Amniotic stem cell (primary cell): ENCODE data around the gene STX8.
"Not testable (repeated sequence)": the region's sequence is repeated elsewhere in the genome, so short reads cannot be mapped to it uniquely, and the experiment has no call there.

Experiments used
- DNase-seq: peaks from one replicate; lab custom pipeline; 2025; lab: John Stamatoyannopoulos, UW

The STX8 gene

DNA sequence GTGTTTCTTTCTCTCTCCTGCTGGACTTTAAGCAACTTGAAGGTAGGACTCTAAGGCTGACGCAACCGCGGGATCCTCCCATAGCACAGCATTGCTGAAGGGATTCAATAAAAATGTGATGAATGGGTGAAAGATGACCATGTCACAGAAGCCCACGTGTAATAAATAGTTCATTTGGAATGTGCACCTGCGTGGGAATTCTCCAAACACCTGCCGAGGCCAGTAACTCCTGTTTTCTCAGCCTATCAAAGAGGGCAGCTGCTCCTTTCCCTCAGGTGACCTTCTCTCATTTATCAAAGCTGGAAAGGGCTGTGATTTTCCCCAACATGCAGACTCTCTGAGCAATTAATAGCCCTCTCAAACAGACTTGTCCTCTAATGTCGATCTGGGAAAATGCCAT lies 235.7 kb downstream of the STX8 start:
- no peak for DNase-seq

GRCh38 chr17:9339482-9339881 lies 236.1 kb downstream of the STX8 start:
- DNase-seq = not testable (repeated sequence)

GRCh38 chr17:9336817-9337216 lies 238.8 kb downstream of the STX8 start:
- DNase-seq = no peak

GRCh38 chr17:9334536-9335446 lies 240.8 kb downstream of the STX8 start:
- DNase-seq = no peak

GRCh38 chr17:9332132-9332494 lies 243.5 kb downstream of the STX8 start:
- DNase-seq = no peak

DNA sequence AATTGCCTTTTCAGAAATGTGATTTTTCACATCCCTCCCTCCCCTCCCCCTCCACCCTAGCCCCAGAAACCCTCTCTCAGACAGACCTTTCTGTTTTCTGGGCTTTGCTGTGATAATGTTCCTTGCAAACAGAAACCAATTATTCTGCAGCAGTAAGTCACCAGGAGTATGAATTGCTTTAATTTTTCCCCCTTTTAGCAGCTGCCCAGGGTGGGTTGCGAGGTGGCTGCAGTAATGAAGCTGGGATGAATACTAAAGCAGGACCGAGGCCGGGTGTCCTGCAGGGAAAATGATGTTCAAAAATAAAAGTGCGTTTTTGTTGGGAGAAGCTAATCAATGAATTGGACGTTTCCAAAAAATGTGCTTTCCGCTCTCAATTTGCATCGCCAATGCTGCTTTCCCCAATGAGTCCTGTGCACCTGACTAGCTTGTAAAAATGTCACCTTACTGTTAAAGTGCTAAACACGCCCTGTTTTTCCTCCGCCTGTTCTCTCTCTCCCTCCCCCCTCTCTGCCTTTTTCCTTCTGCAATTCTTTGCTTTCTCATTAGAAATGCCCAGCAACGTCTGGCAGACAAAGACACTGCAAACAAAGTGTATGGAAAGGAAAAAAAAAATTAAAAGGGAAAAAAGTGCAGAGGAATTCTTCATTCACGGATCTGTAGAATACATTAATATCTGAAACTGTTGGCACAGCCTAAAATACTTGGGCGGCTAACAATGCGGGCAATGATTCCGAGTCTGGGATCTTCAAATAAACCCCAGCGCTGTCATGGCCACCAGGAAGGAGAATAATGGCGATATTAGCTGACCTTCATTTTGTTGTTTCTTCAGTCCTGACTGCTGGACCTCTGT lies 244.1 kb downstream of the STX8 start:
- DNase-seq = no peak

- DNase-seq = no peak
Observed at GRCh38 chr17:9330611-9331271, 244.9 kb downstream of the STX8 start.

DNA sequence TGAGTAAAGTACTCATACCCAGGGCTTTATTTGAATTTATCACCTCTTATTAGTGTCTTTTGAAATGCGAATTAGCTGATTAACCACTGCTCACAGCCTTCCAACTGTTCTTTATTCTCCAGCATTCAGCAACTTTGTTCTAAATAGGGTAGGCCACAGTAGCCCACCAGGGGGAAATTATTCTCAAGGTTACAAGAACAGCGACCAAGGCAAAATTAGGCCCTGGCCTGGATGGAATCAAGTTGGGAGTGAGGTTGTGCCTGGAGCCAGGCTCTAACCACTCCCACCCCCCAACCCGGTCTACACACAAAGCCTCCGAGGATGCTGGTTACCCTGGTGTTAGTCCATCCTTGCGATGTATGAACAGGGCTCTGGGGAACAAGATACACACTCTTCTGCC lies 245.5 kb downstream of the STX8 start:
- DNase-seq = no peak

- DNase-seq = no peak
Observed at GRCh38 chr17:9329251-9329921, 246.2 kb downstream of the STX8 start.

DNA sequence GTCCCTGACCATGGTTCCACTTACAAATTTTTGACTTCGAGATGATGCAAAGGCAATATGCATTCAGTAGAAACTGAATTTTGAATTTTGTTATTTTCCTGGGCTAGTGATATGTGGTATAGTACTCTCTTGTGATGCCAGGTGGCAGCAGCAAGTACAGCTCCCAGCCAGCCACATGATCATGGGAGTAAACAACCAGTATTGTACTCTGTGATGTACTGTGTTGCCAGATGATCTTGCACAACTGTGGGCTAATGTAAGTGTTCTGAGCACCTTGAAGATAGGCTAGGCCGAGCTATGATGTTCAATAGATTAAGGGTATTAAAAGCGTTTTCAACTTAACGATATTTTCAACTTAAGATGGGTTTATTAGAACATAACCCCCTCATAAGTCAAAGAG lies 250.8 kb downstream of the STX8 start:
- no peak for DNase-seq

DNA sequence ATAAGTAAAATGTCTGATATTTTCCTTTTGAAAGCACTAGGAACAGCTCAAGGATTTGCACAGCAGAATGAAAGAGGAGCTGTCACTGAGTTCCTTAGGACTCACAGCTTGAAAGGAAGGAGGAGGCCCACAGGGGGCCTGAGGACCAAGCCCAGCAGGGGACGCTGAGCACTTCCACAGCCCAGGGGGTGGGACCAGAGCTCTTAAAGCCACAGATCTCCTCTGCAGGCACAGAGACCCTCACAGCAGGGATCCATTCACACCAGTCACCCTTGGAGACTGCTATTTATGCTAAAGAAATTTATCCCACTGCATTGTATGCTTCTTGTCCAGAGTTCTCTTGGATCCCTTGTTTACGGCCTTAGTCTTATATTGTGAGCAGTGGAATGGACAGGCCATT lies 253.3 kb downstream of the STX8 start:
- DNase-seq = no peak

DNA sequence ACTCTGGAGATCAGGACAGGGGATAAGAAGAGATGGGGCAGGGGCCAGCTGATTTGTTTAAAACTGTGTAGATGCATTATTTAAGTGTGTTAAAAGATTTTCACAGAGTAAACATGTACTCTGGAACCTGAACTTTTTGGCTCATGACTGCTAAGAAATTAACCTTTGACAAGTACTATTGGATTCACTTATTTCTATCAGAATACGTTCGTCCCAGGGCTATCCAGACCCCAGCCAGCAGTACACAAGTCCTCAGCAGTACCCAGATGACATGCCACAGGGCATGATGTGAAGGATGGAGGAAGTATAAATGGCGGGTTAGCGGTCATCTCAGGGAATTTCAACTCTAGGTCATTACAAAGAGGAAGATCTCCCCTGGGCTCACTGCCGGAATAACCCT lies 253.7 kb downstream of the STX8 start:
- no peak for DNase-seq

DNA sequence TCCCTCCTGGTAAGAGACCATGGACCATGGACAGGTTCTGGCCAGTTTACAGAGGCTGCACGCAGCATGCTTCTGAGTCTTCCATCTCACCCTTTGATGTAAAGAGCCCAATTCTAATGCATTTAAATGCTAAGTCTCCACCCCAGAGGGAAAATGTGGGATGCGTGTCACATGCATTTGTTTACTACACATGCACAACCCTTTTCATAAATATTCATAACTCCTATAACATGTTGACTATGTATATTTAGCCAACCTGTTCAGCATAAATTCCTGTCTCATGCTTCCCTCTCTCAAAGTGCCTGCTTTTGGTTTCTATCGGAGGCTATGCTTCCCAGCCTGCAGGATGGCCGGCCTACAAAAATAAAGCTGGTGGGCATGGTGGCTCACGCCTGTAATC lies 260.3 kb downstream of the STX8 start:
- DNase-seq = no peak

DNA sequence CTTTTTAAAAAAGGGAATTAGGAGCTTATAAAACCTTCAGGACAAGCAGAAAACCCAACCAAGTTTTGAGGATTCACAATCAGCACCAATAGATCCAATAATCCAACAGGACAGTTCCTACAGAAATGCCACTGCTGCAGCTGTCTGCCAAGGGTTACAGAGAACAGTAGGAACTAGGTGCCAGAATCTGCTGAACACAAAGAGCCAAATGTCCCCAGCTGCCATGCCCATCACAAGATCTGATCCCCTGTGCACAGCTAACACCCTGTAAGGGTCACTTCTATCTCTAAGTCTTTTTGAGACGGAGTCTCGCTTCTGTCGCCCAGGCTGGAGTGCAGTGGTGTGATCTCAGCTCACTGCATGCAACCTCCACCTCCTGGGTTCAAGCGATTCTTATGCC lies 262.3 kb downstream of the STX8 start:
- no peak for DNase-seq

DNA sequence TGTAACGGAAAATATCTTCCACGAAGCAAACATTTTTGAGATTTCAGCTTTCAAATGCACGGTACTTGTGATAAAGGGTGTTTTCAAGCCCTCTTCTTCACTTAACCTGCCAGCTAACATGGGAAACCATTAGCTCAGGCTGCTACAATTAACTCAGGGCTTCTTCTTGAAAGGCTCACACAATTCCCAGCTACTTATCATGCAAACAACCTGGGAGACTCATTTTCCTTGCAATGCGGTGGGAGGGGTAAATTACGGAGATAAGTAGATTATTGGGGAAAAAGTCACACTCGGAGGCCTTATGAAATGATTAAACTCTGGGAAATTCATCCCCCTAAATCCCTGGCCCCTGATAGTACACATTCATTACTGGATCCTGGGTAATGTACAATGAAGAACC lies 266.4 kb downstream of the STX8 start:
- no peak for DNase-seq

DNA sequence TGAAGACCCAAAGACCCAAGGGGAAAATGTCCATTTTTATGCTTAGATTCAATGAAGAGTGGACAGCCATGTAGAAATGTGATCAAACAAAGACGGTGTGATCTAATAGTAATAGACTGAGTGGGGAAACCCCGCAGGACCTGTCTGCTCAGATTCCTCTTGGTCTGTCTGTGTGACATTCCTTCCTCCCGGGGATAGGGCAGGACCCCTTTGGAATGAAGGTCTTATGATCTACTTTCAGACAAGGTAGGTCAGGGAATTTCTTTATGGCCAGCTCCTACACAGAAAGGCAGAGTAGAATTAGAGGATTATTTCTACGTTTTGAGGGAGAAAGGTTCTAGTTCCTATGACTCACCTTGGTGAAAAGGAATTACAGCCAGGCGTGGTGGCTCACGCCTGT lies 267.6 kb downstream of the STX8 start:
- no peak for DNase-seq

DNA sequence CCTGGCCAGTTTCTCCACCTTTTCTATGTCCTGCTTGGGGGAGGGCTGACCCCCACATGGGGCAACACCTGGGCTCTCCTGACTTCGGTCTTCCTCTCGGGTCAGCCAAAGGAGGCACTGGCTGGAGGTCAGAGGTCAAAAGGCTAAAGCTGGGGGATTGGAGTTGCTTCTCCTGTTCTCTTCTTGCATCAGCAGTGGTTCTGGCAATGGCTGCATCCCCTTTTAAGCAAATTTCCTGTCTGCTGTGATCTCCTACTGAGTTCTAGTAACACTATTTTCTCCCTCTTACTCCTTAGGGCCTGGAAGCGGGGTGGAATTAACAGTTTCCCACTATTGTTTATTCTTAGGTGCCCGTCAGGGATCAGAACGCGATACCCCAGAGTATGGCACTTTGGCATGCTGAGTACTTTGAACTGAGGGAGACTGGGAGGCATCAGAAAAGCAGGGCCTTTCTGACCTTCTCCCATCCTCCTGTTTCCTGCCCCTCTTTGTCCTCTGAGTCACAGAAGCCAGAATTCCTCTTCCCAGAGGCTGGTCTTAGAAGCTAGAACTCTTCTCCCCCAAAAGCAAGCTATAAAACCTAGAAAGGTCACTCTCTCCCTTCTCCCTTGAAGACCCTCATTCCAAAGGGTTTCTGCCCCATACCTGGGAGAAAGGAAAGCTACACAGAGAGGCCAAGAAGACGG lies 268.2 kb downstream of the STX8 start:
- DNase-seq = no peak

DNA sequence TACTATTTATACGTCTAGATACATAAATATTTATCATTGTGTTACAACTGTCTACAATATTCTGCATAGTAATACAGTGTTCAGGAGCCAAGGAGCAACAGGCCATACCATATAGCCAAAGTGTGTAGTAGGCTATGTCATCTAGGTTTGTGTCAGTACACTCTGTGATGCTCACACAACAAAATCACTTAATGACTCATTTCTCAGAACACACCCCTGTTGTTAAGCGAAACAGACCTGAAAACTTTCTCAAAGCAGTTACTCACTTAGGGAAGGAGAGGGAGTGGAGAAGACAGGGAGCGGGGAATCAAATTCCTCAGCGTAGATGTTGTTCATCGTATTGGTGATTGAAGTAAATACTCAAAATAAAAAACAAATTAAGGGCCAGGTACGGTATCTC lies 269.5 kb downstream of the STX8 start:
- DNase-seq = no peak

DNA sequence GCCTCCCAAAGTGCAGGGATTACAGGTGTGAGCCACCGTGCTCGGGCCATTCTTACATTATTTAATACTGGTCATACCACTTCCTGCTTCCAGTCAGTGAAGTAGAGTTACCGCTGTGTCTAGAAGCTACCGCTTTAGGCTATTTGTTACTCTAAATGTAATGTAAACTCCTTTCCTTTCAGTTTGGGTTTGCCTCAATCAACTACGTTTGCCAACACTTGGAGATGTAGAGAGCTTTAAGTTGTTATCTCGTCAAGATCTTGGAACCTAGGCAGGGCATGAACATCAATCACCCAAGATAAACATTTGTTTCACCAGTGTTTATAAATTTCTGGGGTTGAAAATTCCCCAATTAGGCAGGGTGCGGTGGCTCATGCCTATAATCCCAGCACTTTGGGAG lies 275.9 kb downstream of the STX8 start:
- no peak for DNase-seq

- DNase-seq = no peak
Observed at GRCh38 chr17:9298776-9299295, 276.8 kb downstream of the STX8 start.

DNA sequence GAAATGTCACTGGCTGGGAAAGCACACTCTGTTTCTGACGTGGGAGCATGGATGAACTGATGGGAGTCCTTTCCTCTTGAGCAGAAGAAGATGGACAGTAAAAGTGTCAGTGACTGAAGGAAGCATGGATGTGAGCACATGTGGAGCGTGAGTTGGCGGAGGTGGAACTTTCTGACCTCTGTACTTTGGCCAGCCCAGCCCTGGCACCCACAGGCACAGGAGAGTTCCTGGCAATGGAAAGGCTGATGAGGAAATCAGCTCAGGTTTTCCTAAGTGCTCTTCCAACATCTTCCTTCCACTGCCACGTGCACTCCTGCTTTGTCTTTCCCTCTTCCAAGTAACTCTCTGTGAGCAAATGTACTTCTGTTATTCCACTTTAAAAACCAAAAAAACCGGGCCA lies 277.5 kb downstream of the STX8 start:
- DNase-seq = no peak
